ELF-1 (cell line): ENCODE measurements around the gene ITFG1.
"Not testable (repeated sequence)": the region's sequence is repeated elsewhere in the genome, so short reads cannot be mapped to it uniquely, and the experiment has no call there.

Experiments
- DNase-seq: peaks from one replicate; pipeline ENCODE4 v3.0.0-alpha.2; 2016; ENCODE audit warnings: low read depth, low spot score

The ITFG1 gene

DNA sequence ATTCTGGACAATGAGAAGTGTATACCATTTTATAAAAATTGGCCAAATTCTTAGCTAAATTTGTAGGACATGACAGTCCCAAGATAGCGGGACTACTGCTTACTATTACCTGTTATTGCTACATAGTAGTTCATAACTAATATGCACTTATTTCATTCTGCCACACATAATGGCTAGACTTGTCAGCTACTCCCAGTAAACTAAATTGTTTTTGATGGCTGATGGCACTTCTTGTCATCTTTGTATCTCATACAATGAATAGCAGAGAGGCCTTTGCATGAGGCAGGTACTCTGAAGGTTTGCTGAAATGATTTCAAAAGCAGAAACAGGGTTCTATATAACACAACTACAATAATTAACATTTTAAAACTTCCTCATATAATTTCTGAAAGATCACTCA, 44.0 kb downstream of the ITFG1 start:
- no peak for DNase-seq

DNA sequence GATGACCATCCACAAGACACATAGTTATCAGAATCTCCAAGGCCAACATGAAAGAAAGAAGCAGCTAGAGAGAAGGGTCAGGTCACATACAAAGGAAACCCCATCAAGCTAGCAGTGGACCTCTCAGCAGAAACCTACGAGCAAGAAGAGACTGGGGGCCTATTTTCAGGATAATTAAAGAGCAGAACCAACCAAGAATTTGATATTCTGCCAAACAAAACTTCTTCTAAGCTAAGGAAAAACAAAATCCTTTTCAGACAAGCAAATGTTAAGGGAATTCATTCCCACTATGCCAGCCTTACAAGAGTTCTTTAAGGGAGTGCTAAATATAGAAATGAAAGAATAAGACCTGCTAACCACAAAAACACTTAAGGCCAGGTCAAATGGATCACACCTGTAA, 47.8 kb downstream of the ITFG1 start:
- no peak for DNase-seq

- DNase-seq = no peak
Observed at GRCh38 chr16:47408491-47408890, 52.4 kb downstream of the ITFG1 start.

- no peak for DNase-seq
Observed at GRCh38 chr16:47395733-47396498, 64.9 kb downstream of the ITFG1 start.

DNA sequence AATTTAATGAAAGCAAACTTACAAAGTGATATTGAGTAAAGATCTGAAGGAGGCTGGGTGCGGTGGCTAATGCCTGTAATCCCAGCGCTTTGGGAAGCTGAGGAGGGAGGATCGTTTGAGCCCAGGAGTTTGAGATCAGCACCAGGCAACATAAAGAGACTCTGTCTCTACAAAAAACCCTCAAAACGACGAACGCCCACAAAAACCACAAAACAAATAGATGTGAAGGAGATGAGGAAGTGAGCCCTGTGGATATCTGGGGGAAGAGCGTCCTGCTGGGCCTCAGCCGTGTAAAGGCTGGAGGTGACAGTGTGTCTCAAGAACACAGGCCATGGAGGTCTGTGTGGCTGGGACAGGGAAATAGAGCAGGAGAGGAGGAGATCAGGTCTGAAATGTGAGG, 68.8 kb downstream of the ITFG1 start:
- DNase-seq = no peak

- peak; percentile 17 for DNase-seq
Observed at GRCh38 chr16:47388705-47389104, 72.2 kb downstream of the ITFG1 start.

DNA sequence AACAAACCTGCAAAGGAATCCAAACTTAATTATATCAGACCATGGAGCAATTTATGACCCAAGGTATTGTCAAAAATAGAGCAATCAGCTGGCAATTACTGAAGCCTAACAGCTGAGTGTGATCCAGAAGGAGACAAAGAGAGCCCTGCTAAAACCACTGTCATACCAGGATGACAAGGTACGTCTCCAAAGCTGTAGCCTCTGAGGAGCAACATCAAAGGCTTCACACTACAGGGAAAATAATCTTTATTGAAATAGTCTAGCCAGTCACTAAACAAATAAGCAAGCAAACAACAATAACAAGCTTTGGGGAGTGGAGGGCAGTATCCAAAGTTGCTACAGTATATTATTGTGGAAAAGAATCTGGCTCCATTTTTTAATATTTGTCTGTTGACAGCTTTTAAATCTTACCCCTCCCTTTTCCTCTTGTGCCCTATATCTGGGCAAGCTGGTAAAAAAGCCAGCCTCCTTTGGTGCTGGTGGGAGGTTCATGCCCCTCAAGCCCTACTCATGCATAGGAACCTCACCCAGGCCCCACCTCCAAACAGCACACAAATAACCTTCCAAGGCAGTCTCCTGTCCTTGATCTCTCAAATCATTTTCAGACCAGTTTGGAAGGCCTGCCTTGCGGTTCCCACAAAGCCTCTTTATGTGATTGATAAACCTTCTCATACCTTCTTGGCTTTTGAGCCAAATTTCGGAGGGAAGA, 73.7 kb downstream of the ITFG1 start:
- DNase-seq = peak; percentile 5

DNA sequence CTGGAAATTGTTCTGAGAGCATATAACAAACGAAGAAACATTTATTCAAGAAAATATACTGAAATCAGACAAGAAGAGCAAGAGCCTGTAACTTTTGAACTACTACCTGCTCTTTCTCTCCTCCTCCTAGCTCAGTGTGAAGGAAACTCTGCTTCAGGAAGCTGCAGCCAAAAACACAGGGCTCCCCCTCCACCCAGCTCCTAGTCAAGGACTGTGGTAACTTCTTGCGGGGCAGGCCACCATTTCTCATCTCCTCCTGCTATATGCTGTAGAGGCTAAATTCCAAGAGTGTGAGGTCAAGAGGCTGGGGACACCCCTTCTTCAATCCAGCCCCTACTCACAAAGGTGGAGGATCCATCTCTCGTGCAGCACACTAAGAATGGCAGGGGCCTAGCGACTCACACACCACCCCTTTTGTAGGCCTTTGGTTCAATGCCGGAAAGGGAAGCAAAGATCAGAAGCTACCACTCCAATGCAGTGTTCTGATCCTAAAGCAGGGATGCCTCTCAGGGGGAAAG, 74.6 kb downstream of the ITFG1 start:
- DNase-seq = peak; percentile 17

GRCh38 chr16:47382362-47382761, 78.5 kb downstream of the ITFG1 start:
- no peak for DNase-seq

DNA sequence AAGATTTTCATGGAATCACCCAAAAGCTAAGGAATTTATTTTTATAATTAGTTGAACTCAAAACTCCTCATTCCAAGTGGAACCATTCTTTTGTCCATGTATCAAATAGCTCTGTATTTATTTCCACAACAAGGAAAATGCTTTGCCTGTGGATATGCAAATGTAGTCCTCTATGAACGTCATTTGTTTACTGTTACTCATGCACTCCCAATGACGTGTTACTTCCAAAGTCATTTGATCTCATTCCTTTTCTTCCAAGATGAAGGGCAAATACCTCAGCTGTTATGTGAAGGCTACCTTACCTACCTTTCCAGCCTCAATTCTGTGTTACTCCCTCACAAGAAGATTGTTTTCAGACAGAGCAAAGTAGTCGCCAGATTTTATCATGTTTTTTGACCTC, 83.7 kb downstream of the ITFG1 start:
- DNase-seq = peak; percentile 11

- DNase-seq = no peak
Observed at GRCh38 chr16:47375423-47375822, 85.4 kb downstream of the ITFG1 start.

GRCh38 chr16:47374629-47375028, 86.2 kb downstream of the ITFG1 start:
- DNase-seq = no peak

GRCh38 chr16:47371271-47372014, 89.4 kb downstream of the ITFG1 start:
- no peak for DNase-seq

DNA sequence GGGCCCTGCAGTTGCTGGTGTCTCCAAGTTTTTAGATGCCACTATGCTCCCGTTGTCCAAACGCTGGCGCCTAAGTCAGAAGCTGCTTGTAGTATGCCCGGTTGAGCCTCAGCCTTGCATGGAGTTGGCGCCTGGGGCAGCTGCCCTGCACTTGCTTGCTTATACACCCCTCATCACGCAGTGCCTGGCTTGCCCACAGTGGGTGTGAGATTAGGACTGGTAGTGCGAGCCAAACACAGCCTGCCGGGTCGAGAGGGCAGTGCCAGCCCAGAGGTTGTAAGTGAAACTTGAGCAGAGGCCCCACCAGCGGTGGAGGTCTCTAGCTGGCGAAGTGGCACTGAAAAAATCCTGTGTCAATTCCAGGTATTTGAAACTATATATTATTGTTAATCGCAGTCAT, 90.3 kb downstream of the ITFG1 start:
- DNase-seq = no peak

DNA sequence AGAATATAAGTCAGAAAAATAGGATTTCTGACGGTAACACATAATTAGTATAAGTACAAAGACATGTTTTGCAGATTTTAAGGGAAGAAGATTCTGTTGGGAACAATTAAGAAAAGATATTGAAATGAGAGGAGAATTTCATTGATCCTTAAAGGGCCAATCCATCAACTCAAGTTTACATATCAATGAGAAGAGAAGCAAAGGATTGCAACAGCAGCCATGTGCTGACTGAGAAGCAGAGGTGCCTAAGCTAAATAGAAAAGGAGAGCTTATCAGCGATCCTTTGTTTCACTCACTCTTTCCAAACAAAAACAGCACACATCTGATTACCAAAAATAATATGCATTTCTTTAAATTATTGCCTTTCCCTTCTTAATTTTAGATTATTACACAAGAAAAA, 94.6 kb downstream of the ITFG1 start:
- DNase-seq = peak; percentile 10

- no peak for DNase-seq
Observed at GRCh38 chr16:47363761-47364160, 97.1 kb downstream of the ITFG1 start.

DNA sequence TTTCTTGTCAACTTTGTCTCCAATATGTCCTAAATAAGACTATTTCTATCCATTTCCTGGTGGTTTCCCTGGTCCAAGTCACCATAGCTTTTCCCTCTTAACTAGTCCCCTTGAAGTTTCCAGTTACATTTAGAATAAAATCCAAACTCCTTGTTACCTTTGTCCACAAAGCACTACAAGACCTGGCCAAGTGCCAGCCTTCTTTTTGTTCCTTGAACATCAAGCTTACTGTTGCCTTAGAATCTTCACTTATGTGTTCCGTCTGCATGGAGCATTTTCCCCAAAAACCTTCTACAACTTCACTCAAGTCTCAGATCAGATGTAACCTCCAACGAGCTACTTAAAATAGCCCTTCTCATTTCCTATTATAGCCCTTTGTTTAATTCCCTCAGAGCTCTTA, 101.4 kb downstream of the ITFG1 start:
- no peak for DNase-seq

DNA sequence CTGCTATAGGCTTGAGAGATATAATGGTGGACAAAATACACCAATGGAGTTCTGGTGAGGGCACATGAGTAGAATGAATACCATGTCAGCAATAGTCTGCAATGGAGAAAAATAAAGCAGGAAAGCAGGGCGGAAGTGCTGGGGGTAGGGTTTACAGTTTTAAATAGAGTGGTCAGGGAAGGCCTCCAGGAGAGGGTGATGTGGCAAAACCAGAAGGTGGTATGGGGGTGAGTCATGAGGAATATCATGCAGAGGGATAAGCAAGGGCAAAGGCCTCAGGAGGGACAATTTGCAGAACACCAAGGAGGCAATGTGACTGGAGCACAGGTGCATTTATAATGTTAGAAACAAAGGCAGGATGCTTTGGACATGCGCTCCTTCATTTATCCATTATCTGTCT, 102.0 kb downstream of the ITFG1 start:
- no peak for DNase-seq

- DNase-seq = not testable (repeated sequence)
Observed at GRCh38 chr16:47349029-47349428, 111.8 kb downstream of the ITFG1 start.

- not testable (repeated sequence) for DNase-seq
Observed at GRCh38 chr16:47347021-47347696, 113.7 kb downstream of the ITFG1 start.

DNA sequence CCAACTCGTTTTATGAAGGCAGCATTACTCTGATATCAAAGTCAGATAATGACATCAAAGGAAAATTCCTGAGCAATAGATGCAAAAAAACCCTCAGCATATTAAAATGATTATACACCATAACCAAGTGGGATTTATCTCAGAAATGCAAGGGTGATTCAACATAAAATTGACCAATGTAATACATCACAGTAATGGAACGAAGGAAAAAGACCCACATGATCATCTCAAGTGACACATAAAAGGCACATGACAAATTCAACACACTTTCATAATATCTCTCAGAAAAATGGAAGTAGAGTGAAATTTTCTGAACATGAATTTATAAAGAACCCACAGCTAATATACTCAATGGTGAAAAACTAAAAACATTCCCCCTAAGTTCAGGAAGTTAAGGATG, 118.8 kb downstream of the ITFG1 start:
- DNase-seq = no peak

DNA sequence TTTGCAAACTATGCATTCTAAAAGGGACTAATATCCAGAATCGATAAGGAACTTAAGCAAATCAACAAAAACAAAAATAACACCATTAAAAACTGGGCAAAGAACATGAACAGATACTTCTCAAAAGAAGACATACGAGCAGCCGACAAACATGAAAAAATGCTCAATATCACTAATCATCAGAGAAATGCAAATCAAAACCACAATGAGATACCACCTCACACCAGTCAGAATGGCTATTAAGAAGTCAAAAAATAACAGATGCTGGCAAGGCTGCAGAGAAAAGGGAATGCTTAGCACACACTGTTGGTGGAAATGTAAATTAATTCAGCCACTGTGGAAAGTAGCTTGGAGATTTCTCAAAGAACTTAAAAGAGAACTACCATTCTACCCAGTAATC, 130.3 kb downstream of the ITFG1 start:
- DNase-seq = not testable (repeated sequence)
